Lower lobe of right lung (tissue), 2 donors: ENCODE results near the gene PLOD2. TPM values are rescaled to one million over a fixed set of nuclear protein-coding genes. Genes with fewer than 3 reads are reported as not detected.

Experiments used
- ATAC-seq, 2 donors: fragments of 200-7000 bp; cut with Tn5 transposase; one replicate each; pipeline ENCODE4 v1.9.1; 2020 to 2022; ENCODE audit warnings: mild to moderate bottlenecking in 2 of 2, moderate library complexity in 2 of 2
- DNase-seq: peaks from one replicate; pipeline ENCODE4 v3.0.0-alpha.2; 2020
- H3K27ac ChIP-seq: fragments of 200-600 bp; one replicate; pipeline ENCODE4 v1.8.0; 2022
- H3K27me3 ChIP-seq: fragments of 200-600 bp; one replicate; pipeline ENCODE4 v1.8.0; 2022; ENCODE audit warnings: low read depth
- H3K36me3 ChIP-seq: fragments of 200-600 bp; one replicate; pipeline ENCODE4 v1.8.0; 2022; ENCODE audit warnings: mild to moderate bottlenecking
- H3K4me1 ChIP-seq: fragments of 200-600 bp; one replicate; pipeline ENCODE4 v1.8.0; 2022
- H3K4me3 ChIP-seq: fragments of 200-600 bp; one replicate; pipeline ENCODE4 v1.8.0; 2022; ENCODE audit warnings: mild to moderate bottlenecking
- H3K9me3 ChIP-seq: fragments of 200-600 bp; one replicate; pipeline ENCODE4 v1.8.0; 2022
- CTCF ChIP-seq: fragments of 200-600 bp; IDR thresholded peaks from one replicate; pipeline ENCODE4 v1.8.0; 2022; ENCODE audit warnings: antibody characterized with exemption, mild to moderate bottlenecking
- intact Hi-C: fragments of 100-400 bp; cut with DNase I; formaldehyde crosslinking; loops from one replicate; pipeline ENCODE4 v1.11.0; 2022
- total RNA-seq: library from RNA; stranded (reverse); fragmentation: NEBNext Ultra II Directional; extraction: Animal tissue kit (Norgen Biotek cat#: 25700); gene quantifications from one replicate; pipeline ENCODE4 v1.2.1, GENCODE V29; 2021
- donor health status: DM: no; HTN: yes; CAD: no; lungs with severe emphysema.

The PLOD2 gene
- total RNA-seq, 1 donor from 2014 or later = 17.9 TPM

DNA sequence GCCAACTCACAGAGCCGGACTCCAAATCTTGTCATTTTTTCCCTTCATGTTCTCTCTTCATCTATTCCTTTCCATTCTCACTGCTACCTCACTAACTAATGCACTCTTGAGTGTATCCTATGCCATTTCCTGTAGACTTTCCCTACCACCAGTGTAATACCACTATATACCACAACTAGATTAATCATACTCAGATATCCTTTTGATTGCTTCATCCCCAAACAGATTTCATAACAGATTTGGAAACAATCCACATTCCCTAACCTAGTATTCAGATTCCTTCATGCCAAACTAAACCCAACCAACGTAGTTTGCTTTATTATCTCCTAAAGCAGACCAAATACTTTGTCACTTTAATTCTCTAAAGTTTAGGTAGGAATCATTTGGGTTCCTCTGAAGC, 2.6 kb upstream of the PLOD2 start:
- Histone ChIP-seq H3K4me1 (peaks cover 21% of the 10 kb centered on the region), H3K36me3 (no peaks in the 10 kb centered on the region), H3K4me3 (no peak overlapping the region), H3K9me3 (no peaks in the 10 kb centered on the region), H3K27ac (no peak overlapping the region), H3K27me3 (no peaks in the 10 kb centered on the region)
- TF ChIP-seq CTCF = peak; percentile 20
- intact Hi-C loops = no loop called here
- ATAC-seq (no peak), DNase-seq (no peak)

- Histone ChIP-seq H3K4me3 (no peak overlapping the region), H3K27ac (peak overlapping the region; percentile 94), H3K27me3 (no peaks in the 10 kb centered on the region), H3K36me3 (no peaks in the 10 kb centered on the region), H3K9me3 (no peaks in the 10 kb centered on the region), H3K4me1 (peaks cover 21% of the 10 kb centered on the region)
- TF ChIP-seq CTCF = no peak
- intact Hi-C loops = no loop called here
- no peak for ATAC-seq
- no peak for DNase-seq
Observed at GRCh38 chr3:146162561-146162960, 1.6 kb upstream of the PLOD2 start.

- Histone ChIP-seq H3K27me3 (no peaks in the 10 kb centered on the region), H3K4me3 (peak overlapping the region; percentile 84), H3K36me3 (no peaks in the 10 kb centered on the region), H3K4me1 (peaks cover 23% of the 10 kb centered on the region), H3K27ac (peak overlapping the region; percentile 94), H3K9me3 (no peaks in the 10 kb centered on the region)
- intact Hi-C loops = no loop called here
- no peak for TF ChIP-seq CTCF
- DNase-seq = no peak
- peak; percentile 5 to 40 for ATAC-seq
Observed at GRCh38 chr3:146161663-146162002, 649 bp upstream of the PLOD2 start.

GRCh38 chr3:146160321-146160963, 542 bp downstream of the PLOD2 start:
- intact Hi-C loops = no loop called here
- ATAC-seq = peak; percentile 65 to 76
- H3K27ac ChIP-seq = peak overlapping the region; percentile 94
- no peaks in the 10 kb centered on the region for H3K36me3 ChIP-seq
- H3K27me3 ChIP-seq = no peaks in the 10 kb centered on the region
- DNase-seq = peak; percentile 48
- TF ChIP-seq CTCF = peak; percentile 43
- H3K9me3 ChIP-seq = no peaks in the 10 kb centered on the region
- peak overlapping the region; percentile 84 for H3K4me3 ChIP-seq
- peaks cover 25% of the 10 kb centered on the region for H3K4me1 ChIP-seq

GRCh38 chr3:146159616-146160320, 1.2 kb downstream of the PLOD2 start:
- H3K9me3 ChIP-seq = no peaks in the 10 kb centered on the region
- H3K27ac ChIP-seq = peak overlapping the region; percentile 94
- DNase-seq (no peak), ATAC-seq (no peak)
- no peaks in the 10 kb centered on the region for H3K36me3 ChIP-seq
- peak overlapping the region; percentile 84 for H3K4me3 ChIP-seq
- H3K27me3 ChIP-seq = no peaks in the 10 kb centered on the region
- H3K4me1 ChIP-seq = peaks cover 25% of the 10 kb centered on the region
- no peak for TF ChIP-seq CTCF
- intact Hi-C loops = no loop called here
